Endothelial cell (in vitro differentiated cells): Measurements from ENCODE around the gene PTPRN2. TPM values are rescaled to one million over a fixed set of nuclear protein-coding genes. Genes with fewer than 3 reads are reported as not detected.

ENCODE experiments used
- DNase-seq: peaks from one replicate; pipeline ENCODE4 v3.0.0; 2021; ENCODE audit warnings: low spot score
- H3K27ac Mint-ChIP-seq: one replicate; pipeline ENCODE4 v1.8.0; 2021; ENCODE audit warnings: mixed read lengths, inconsistent platforms; ENCODE audit not compliant: unreplicated experiment
- H3K27me3 Mint-ChIP-seq: one replicate; pipeline ENCODE4 v1.8.0; 2021; ENCODE audit warnings: mild to moderate bottlenecking, moderate library complexity, mixed read lengths, inconsistent platforms; ENCODE audit not compliant: unreplicated experiment
- H3K36me3 Mint-ChIP-seq: one replicate; pipeline ENCODE4 v1.8.0; 2021; ENCODE audit warnings: mild to moderate bottlenecking, low read depth, mixed read lengths, inconsistent platforms; ENCODE audit not compliant: unreplicated experiment
- H3K4me1 Mint-ChIP-seq: one replicate; pipeline ENCODE4 v1.8.0; 2021; ENCODE audit warnings: mild to moderate bottlenecking, mixed read lengths, inconsistent platforms; ENCODE audit not compliant: unreplicated experiment
- H3K4me3 Mint-ChIP-seq: one replicate; pipeline ENCODE4 v1.8.0; 2021; ENCODE audit warnings: mild to moderate bottlenecking, mixed read lengths, inconsistent platforms; ENCODE audit not compliant: unreplicated experiment
- H3K9me3 Mint-ChIP-seq: one replicate; pipeline ENCODE4 v1.8.0; 2021; ENCODE audit warnings: mixed read lengths, inconsistent platforms; ENCODE audit not compliant: unreplicated experiment
- total RNA-seq: library from RNA; stranded (reverse); fragmentation: NEBNext Ultra II Directional; extraction: Animal tissue kit (Norgen Biotek cat#: 25700); gene quantifications from one replicate; pipeline ENCODE4 v1.2.1, GENCODE V29; 2021; ENCODE audit not compliant: unreplicated experiment
- TF ChIP-seq, protein P1 (sequence below): fragments of 200-600 bp; sonication (generic); IDR thresholded peaks from one replicate; pipeline ENCODE4 v1.5.0; 2021; ENCODE audit warnings: antibody characterized with exemption; ENCODE audit not compliant: unreplicated experiment

Gene PTPRN2
- total RNA-seq, 1 donor from 2014 or later = 0.18 TPM

- peaks cover 20% of the 10 kb centered on the region for H3K36me3 Mint-ChIP-seq
- H3K27me3 Mint-ChIP-seq = peaks cover 22% of the 10 kb centered on the region
- H3K27ac Mint-ChIP-seq = no peak overlapping the region
- DNase-seq = no peak
- peaks cover 44% of the 10 kb centered on the region for H3K9me3 Mint-ChIP-seq
- no peaks in the 10 kb centered on the region for H3K4me1 Mint-ChIP-seq
- TF ChIP-seq, protein P1, sequence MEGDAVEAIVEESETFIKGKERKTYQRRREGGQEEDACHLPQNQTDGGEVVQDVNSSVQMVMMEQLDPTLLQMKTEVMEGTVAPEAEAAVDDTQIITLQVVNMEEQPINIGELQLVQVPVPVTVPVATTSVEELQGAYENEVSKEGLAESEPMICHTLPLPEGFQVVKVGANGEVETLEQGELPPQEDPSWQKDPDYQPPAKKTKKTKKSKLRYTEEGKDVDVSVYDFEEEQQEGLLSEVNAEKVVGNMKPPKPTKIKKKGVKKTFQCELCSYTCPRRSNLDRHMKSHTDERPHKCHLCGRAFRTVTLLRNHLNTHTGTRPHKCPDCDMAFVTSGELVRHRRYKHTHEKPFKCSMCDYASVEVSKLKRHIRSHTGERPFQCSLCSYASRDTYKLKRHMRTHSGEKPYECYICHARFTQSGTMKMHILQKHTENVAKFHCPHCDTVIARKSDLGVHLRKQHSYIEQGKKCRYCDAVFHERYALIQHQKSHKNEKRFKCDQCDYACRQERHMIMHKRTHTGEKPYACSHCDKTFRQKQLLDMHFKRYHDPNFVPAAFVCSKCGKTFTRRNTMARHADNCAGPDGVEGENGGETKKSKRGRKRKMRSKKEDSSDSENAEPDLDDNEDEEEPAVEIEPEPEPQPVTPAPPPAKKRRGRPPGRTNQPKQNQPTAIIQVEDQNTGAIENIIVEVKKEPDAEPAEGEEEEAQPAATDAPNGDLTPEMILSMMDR = no peak
- no peak overlapping the region for H3K4me3 Mint-ChIP-seq
Observed at GRCh38 chr7:157669768-157670351, 917.8 kb downstream of the PTPRN2 start.

DNA sequence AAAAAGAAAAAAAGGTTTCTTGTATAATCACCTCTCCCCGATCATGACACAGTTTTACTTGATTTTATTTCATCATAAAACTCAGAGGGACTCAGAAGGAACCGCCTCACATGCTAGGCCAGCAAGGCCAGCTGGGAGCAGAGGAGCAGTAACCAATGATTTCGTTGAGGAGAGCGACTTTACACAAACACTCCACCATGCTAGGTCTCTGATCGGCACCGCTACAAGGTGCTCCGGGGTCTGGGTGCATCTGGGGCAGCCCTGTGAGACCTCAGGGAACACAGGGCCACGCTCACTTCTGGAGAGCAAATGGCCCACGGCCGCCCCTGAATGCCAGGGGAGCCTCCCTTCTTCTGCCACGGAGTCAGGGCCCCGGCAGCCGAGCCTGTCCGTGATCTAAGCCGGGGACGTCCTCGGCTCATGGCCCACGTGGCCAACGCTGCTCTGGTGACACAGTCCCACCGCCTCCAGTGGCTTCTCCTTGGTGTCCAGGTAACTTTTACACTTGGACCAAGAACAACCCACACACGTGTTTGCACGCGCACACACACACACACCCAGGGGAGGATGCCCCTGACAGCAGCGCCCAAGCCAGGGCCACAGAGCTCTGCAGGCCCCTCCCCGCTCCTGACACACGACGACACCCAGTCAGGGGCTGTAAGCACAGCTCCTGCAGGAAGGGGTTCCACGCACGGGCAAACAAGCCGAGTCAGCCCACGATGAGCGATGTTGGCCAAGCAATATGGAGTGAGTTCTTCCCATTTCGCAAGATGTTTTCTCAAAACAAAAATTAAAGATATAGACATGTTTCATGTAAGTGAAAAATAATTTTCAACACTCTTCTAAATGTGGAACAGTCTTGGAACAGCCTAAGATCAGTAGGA is 918.5 kb downstream of the PTPRN2 start:
- DNase-seq = no peak
- no peaks in the 10 kb centered on the region for H3K4me1 Mint-ChIP-seq
- peaks cover 49% of the 10 kb centered on the region for H3K9me3 Mint-ChIP-seq
- H3K27ac Mint-ChIP-seq = no peak overlapping the region
- H3K27me3 Mint-ChIP-seq = peaks cover 20% of the 10 kb centered on the region
- peaks cover 20% of the 10 kb centered on the region for H3K36me3 Mint-ChIP-seq
- no peak overlapping the region for H3K4me3 Mint-ChIP-seq
- TF ChIP-seq, protein P1 = no peak

- TF ChIP-seq, protein P1 = no peak
- Mint-ChIP-seq H3K9me3 (peaks cover 52% of the 10 kb centered on the region), H3K27me3 (peaks cover 20% of the 10 kb centered on the region), H3K4me1 (no peaks in the 10 kb centered on the region), H3K4me3 (no peak overlapping the region), H3K27ac (no peak overlapping the region), H3K36me3 (peaks cover 20% of the 10 kb centered on the region)
- no peak for DNase-seq
Observed at GRCh38 chr7:157668221-157668883, 919.3 kb downstream of the PTPRN2 start.

- Mint-ChIP-seq H3K4me1 (no peaks in the 10 kb centered on the region), H3K27ac (no peak overlapping the region), H3K4me3 (no peak overlapping the region), H3K27me3 (peaks cover 19% of the 10 kb centered on the region), H3K36me3 (peaks cover 20% of the 10 kb centered on the region), H3K9me3 (peaks cover 48% of the 10 kb centered on the region)
- TF ChIP-seq, protein P1 = no peak
- DNase-seq = no peak
Observed at GRCh38 chr7:157667731-157668130, 919.9 kb downstream of the PTPRN2 start.
